ENCODE measurements around the gene CAMK2B. TPM values are rescaled to one million over a fixed set of nuclear protein-coding genes. Genes with fewer than 3 reads are reported as not detected.

CAMK2B gene
- polyA plus RNA-seq, 2 of the 4 experiments (the other 2 are of a cell fraction), result 0.17 TPM; not detected in 1

DNA sequence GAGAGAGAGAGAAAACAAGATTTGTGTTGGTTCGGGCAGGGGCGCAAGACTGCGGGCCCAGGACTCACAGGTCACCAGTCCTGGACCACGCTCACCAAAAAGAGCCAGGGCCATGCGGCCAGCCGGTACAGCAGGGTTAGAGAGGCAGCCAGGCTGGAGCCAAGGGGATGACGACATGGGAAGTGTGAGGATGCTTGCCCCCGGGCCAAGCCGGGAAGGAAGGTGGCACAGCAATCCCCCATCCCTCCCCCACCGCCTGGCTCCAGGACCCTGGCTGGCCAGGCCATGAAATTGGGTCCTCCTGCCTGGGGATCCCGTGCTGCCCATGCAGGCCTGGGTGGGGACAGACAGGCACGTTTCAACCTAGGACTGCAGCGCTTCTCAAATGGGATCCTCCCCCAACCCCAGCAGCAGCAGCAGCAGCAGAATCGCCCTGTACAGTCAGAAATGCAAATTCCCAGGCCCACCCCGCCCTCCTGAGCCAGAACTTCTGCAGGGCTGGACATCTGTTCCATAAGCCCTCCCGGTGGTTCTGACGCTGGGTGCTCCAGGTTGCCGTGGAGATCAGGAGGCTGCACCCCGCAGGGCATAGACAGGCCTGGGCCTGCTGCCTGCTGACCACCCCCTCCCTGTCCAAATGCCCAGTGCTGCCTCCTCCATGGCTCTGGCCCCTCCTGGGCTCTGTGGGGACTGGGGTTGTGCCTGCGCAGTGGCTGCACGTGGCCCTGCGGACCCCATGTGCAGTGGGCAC is 89.6 kb downstream of the CAMK2B start:
- ChIA-PET CTCF (interaction anchor here (1.7 kb wide), 1 partner anchor 330 kb away, joined by 7 read pairs; no protein-coding TSS in a partner anchor), POLR2A (no interaction called here)
- ATAC-seq, result no peak

DNA sequence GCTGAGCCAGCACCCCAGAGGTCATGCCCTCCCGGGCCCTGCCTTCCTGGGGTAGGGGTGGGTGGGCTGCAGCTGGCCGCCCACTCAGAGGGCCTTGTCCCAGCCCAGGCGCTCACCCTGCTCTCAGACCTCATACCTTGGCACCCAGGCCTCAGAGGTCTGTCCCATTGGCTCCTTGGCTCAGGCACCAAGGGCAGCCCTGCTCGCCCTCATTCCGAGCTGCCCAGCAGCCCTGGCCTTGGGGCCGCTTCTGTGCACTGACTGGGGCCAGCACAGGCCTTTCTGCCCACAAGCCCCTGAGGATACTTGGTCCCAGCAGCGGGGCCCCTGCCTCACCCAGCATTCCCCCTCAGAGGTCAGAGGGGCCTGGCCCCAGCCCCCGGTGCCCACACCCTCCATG is 90.3 kb downstream of the CAMK2B start:
- POLR2A ChIA-PET, result no interaction called here
- WGBS (ENCODE audit: missing lambda C conversion rate), result 85% methylated on average over 4 of the region's 8 CpGs
- Histone ChIP-seq H3K9me3 (no peaks in the 10 kb centered on the region), H3K4me1 (no peaks in the 10 kb centered on the region), H3K4me3 (no peak overlapping the region), H3K27ac (no peak overlapping the region), H3K4me2 (no peak overlapping the region)
- CTCF ChIA-PET, result interaction anchor here (0.8 to 1.0 kb wide), 2 partner anchors 250 to 330 kb away, joined by 3 to 5 read pairs; no protein-coding TSS in a partner anchor
- ATAC-seq, result no peak
- no peak for FAIRE-seq
- no peak for TF ChIP-seq CBX2 (IDR thresholded peaks at IDR 0.05; ENCODE audit: borderline replicate concordance, low read depth)
- TF ChIP-seq, protein P1, sequence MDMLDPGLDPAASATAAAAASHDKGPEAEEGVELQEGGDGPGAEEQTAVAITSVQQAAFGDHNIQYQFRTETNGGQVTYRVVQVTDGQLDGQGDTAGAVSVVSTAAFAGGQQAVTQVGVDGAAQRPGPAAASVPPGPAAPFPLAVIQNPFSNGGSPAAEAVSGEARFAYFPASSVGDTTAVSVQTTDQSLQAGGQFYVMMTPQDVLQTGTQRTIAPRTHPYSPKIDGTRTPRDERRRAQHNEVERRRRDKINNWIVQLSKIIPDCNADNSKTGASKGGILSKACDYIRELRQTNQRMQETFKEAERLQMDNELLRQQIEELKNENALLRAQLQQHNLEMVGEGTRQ (IDR thresholded peaks at IDR 0.05), result no peak
- TF ChIP-seq POLR2A (IDR thresholded peaks at IDR 0.05; ENCODE audit: low read length), result no peak
- TF ChIP-seq FOSL2 (IDR thresholded peaks at IDR 0.05), result no peak
- no peak for TF ChIP-seq FOSL2 (CRISPR knock-in tag; IDR thresholded peaks at IDR 0.05)
- no peak for TF ChIP-seq MAFK (IDR thresholded peaks at IDR 0.05; ENCODE audit: partially characterized antibody)
- no peak for TF ChIP-seq KDM1A (IDR thresholded peaks at IDR 0.05; ENCODE audit: low read depth)
- no peak for TF ChIP-seq RNF2 (IDR thresholded peaks at IDR 0.05; ENCODE audit: borderline replicate concordance, low read depth)
- TF ChIP-seq POLR2AphosphoS2 (conservative IDR thresholded peaks at IDR 0.05; ENCODE audit: low read length), result no peak
- TF ChIP-seq NR3C1 (IDR thresholded peaks at IDR 0.05), result no peak
- TF ChIP-seq MYC (IDR thresholded peaks at IDR 0.05; ENCODE audit: borderline replicate concordance, low read length), result no peak
- no peak for TF ChIP-seq HOXA7 (CRISPR knock-in tag; IDR thresholded peaks at IDR 0.05)
- no peak for TF ChIP-seq RFX5 (IDR thresholded peaks at IDR 0.05)
- TF ChIP-seq MAZ (IDR thresholded peaks at IDR 0.05; ENCODE audit: borderline replicate concordance, low read depth, low read length), result no peak
- TF ChIP-seq ZSCAN20 (CRISPR knock-in tag; IDR thresholded peaks at IDR 0.05), result no peak
- TF ChIP-seq RCOR1 (IDR thresholded peaks at IDR 0.05; ENCODE audit: low read depth, low read length), result no peak
- TF ChIP-seq EHF (CRISPR knock-in tag; IDR thresholded peaks at IDR 0.05), result no peak
- TF ChIP-seq TFCP2L1 (CRISPR knock-in tag; IDR thresholded peaks at IDR 0.05), result no peak
- DNase-seq (ENCODE audit: low read depth in 1 of 2, low spot score in 1 of 2), result no peak

More for the DNA sequence above, 89.6 kb downstream of the CAMK2B start:
- H3K4me2 ChIP-seq, result no peak overlapping the region
- FAIRE-seq (no peak), DNase-seq (ENCODE audit: low read depth in 1 of 2, low spot score in 1 of 2) (no peak)
- H3K9me3 ChIP-seq, result no peaks in the 10 kb centered on the region
- no peak overlapping the region for H3K4me3 ChIP-seq
- TF ChIP-seq CBX2 (IDR thresholded peaks at IDR 0.05; ENCODE audit: borderline replicate concordance, low read depth), result no peak
- no peak for TF ChIP-seq CBX8 (IDR thresholded peaks at IDR 0.05)
- TF ChIP-seq GATA3 (IDR thresholded peaks at IDR 0.05; ENCODE audit: borderline replicate concordance), result no peak
- TF ChIP-seq ZC3H11A (IDR thresholded peaks at IDR 0.05), result no peak
- no peak for TF ChIP-seq PBX3 (IDR thresholded peaks at IDR 0.05)
- TF ChIP-seq PHF8 (IDR thresholded peaks at IDR 0.05; ENCODE audit: borderline replicate concordance, low read depth), result no peak
- no peak for TF ChIP-seq POLR2A (IDR thresholded peaks at IDR 0.05; ENCODE audit: low read length)
- no peak for TF ChIP-seq CHD2 (IDR thresholded peaks at IDR 0.05; ENCODE audit: low read length, partially characterized antibody)
- no peak for TF ChIP-seq POLR2AphosphoS2 (conservative IDR thresholded peaks at IDR 0.05; ENCODE audit: low read length)
- TF ChIP-seq EP300 (IDR thresholded peaks at IDR 0.05), result no peak
- TF ChIP-seq FOSB (CRISPR knock-in tag; IDR thresholded peaks at IDR 0.05), result no peak
- TF ChIP-seq CEBPB (IDR thresholded peaks at IDR 0.05), result no peak
- WGBS (ENCODE audit: missing lambda C conversion rate), result 82% methylated on average over 14 of the region's 22 CpGs
- H3K4me1 ChIP-seq, result no peaks in the 10 kb centered on the region
- H3K27ac ChIP-seq, result no peak overlapping the region
